Left colon (tissue), 2 donors: ENCODE data around the gene CBFA2T2. TPM values are rescaled to one million over a fixed set of nuclear protein-coding genes. Genes with fewer than 3 reads are reported as not detected.

ENCODE experiments used
- ATAC-seq: fragments of 200-7000 bp; cut with Tn5 transposase; one replicate; pipeline ENCODE4 v1.9.1; 2020; ENCODE audit warnings: mild to moderate bottlenecking, moderate library complexity
- DNase-seq, 2 donors: peaks; one replicate each; pipeline ENCODE4 v3.0.0-alpha.2; 2020
- intact Hi-C, 2 donors: fragments of 100-400 bp; cut with DNase I in 1 of 2; cut with micrococcal nuclease in 1 of 2; formaldehyde crosslinking; loops; one replicate each; pipeline versions ENCODE4 v1.11.2 to v1.14.0; 2022; cut with DNase I, micrococcal nuclease
- total RNA-seq, 2 donors: library from RNA; stranded (reverse); fragmentation: NEBNext Ultra II Directional; extraction: Animal tissue kit (Norgen Biotek cat#: 25700); gene quantifications; one replicate each; pipeline ENCODE4 v1.2.1, GENCODE V29; 2021
- donor health status: DM: no; HTN: no; CAD: no.
- donor health status: DM: yes; HTN: yes; CAD: no.

Gene CBFA2T2
- total RNA-seq, 2 donors from 2014 or later = 26.9 to 27.3 TPM

DNA sequence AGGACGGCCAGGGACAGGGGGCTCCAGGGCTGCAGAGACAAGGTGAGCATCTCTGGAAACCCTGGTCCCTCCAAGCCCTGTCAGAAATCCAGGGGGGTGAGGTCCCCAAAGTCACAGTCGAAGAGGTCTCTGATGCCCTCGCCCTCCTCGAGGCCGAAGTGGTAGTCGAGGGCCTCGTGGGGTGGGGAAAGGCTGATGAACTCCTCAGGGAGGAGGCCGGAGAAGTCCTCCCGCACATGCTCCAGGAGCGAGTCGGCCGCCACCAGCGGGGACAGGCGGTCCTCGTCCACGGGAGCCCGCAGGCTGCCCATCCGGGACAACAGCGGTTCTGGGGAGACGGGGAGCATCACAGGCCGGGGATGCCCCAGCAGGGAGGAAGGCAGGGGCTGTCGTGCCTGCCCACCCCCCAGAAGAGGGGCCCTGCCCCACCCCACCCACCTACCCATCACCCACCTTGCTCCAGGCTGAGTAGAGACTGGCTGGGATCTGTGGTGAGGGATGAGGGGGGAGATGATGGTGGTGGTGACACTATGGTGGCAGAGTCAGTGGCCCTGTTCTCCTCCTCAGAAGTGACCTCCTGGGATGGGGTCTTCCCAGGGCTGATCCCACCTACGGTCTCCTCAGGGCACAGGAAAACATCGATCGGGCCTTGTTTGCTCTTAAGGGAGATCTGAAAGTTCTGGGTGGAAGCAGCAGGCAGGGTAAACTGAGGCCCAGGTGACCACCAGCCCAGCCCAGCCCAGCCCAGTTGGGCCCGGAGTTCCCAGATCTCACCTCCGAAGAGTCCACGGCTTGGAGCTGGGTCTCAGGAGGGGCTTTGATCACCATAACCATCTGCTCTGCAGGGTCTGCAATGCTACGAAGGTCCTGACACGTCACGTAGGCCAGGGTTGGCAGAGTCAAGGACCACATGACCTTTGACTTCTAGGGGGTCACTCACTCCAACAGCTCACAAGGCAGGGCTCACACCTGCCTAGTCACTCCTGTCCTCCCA, 187.1 kb downstream of the CBFA2T2 start:
- ATAC-seq (no peak), DNase-seq (no peak)
- intact Hi-C loops = no loop called here

DNA sequence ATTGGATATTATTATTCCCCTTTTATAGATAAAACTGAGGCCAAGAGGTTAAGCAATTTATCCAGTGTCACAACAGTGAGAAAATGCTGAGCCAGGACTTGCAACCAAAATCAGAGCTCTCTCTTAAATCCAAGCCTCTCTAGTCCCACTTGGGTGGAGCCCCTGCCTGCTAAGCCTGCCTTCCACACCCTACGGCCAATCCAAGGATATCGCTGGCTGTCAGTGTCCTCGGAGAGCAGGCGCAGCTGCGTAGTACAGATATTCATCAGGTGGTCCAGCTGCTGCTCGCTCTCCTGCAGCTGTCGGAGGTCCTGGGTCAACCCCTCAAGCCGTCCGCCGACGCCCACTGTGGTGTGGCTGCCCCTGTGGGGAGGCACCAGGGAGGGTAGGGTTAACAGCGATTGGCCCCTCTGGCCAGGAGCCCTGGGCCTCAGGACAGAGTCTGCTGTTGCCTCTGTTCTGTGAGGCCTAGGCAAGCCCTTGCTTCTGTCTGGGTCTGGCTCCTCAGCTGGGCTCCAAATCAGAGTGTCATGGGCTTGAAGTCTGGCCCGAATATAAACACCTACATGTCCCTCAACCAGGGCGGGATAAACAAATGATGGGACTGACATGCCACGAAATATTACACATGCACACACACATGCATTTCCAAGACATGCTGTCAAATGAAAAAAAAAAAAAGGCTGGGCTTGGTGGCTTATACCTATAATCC, 188.3 kb downstream of the CBFA2T2 start:
- no peak for ATAC-seq
- no peak for DNase-seq
- intact Hi-C loops = no loop called here

DNA sequence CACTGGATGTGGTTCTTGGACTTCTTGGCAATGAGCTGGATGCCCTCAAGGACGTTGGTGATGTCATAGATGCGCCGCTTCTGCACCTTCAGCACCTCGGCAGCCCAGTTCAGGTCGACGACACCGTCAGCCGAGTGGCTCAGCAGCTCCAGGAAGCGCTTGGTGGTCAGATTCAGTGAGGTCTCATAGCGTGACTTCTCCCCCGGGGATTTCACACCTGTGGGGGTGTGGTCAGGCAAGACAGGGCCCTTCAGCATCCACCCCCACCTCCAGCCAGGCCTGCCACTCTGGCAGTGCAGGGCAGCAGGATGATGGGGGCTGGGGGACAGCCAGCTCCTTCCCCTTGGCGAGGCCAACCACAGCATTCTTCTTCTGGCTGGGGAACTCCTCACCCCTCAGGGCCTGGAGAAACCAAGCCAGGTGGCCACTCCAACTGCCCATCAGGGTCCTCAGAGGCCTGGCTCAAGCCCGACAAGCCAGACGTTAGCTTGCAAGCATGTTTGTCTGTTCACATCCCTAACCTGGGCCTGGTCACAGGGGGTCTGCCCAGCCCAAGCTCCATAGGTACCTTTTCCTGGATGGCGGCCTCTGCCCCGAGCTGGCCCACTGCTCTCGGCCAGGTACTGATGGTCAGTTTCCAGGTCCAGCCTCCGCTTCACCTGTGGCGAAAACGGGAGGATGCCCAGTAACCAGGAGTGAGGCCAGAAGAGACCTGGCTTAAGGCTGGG, 190.0 kb downstream of the CBFA2T2 start:
- ATAC-seq (no peak), DNase-seq (no peak)
- intact Hi-C loops = no loop called here

GRCh38 chr20:33680686-33681085, 190.8 kb downstream of the CBFA2T2 start:
- no peak for DNase-seq
- intact Hi-C loops = no loop called here
- no peak for ATAC-seq

DNA sequence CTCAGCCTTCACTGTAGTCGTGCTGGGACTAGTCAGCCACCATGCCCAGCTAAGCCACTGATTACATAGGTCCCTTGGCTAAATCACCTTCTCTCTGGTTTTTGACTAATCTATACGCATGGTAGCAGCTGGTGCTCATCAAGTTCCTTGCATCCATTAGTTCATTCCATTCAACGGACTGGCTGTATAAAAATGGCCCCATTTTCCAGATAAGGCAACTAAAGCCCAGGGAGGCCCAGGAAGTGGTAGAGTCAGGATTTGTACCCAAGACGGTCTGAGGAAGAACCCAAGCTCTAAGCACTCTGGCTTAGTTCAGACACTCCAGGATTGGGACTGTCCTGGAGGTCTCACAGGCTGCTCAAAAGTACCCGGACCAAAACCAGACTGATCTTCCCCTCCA, 191.4 kb downstream of the CBFA2T2 start:
- intact Hi-C loops = no loop called here
- ATAC-seq (no peak), DNase-seq (no peak)

DNA sequence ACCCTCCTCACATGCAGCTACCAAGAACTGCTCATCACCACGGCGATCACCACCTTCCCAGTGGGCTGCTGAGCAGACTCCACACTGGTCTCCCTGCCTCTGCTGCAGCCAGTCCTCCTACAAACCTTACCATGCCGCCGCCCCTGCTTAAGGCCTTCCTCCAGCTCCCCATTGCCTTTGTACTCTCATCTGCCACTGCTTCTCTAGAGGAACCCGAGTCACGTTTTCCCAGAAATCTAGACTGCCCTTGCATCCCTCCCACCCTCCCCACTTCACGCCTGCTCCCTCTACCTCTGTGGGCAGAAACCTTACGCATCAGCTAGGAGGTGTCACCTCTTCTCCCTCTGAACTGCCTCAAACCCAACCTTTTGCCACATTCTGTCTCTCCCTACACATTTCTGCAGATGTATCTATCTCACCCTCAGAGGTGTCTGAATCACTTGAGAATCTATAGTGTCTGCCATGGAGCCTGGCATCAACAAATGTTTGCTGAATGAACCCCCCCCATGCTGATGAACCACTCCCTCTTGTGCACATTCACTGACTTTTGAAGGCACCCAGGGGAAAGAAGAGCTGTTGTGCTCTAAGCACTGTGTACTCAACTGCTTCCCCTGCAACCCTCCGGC, 191.9 kb downstream of the CBFA2T2 start:
- DNase-seq = no peak
- ATAC-seq = no peak
- intact Hi-C loops = no loop called here

DNA sequence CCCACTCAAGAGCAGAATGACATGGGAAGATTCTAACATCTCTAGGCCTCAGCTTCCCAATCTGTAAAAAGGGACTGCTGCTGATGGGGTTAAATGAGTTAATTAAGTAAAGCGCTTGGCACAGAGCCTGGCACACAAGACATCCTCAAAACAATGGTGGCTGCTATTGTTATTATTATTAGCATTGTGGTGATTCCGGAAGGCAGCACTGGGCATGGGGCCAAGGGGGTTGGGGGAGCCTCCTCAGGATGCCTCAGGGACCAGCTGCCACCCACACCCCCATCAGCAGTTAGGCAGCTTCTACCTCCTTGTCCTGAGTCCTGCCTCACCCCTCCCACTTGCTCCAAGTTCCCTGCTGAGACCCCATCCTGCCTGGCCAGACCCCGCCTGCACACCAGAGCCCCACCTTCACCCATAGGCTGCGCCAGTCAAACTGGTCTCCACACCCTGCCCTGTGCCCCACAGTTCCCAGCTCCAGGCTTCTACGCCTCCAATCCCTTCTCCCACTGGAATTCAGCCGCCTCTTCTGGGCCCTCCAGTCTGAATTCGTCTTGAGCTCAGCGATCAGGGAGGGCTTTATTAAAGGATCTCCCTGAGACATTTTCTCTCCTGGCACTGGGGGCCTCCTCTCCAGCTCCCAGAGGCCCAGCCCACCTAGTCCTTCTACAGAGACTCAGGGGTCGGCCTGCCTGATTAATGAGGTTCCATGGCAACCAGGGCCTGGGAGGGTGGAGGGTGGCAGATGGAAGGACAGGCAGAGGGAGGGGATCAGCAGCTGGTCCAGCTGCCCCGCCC, 194.8 kb downstream of the CBFA2T2 start:
- DNase-seq (no peak), ATAC-seq (peak; percentile 27)
- intact Hi-C loops = no loop called here

DNA sequence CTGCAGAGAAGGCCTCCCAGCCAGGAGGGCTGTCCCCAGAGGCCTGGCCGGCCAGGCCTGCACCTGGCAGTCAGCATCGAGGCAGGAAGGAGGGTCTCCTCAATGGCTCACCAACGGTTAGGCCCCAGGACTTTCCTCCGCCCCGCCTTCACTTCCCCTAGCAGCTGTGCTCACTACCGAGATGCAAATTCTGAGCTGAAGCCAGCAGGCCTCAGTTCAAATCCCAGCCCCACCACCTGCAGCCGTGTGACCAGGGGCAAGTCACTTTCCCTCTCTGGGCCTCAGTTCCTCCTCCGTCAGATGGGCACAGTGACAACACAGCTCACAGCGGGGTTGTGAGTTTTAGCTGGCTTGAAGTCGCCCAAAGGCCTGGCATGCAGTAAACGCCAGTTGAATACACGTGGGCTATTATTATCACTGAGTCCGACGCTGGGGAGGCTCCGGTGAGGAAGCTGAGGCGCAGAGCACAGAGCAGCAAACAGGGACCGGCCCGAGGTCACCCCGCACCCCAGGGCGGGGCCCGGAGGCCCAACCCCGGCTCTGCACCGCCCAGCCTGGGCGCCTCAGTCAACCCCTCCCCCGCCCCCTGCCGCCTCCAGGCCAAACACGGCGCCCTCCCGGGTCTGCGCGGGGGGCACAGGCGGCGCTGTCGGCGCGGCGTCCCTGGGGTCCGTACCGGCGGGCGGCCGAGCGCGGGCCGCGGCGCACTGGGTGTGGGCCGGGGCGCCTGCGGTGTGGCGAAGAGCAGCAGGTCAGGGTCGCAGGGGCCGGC, 195.6 kb downstream of the CBFA2T2 start:
- ATAC-seq (peak; percentile 72), DNase-seq (peak; percentile 72 to 75)
- intact Hi-C loops = no loop called here

- ATAC-seq (peak; percentile 93), DNase-seq (peak; percentile 94 to 97)
- intact Hi-C loops = no loop called here
Observed at GRCh38 chr20:33686100-33686983, 196.4 kb downstream of the CBFA2T2 start, which contains the start of gene E2F1. TSS of gene E2F1 (minus strand) at chr20:33686385. CDS start at chr20:33686264, 121 bp downstream.

GRCh38 chr20:33686984-33687366, 197.1 kb downstream of the CBFA2T2 start:
- ATAC-seq (no peak), DNase-seq (no peak)
- intact Hi-C loops = no loop called here

DNA sequence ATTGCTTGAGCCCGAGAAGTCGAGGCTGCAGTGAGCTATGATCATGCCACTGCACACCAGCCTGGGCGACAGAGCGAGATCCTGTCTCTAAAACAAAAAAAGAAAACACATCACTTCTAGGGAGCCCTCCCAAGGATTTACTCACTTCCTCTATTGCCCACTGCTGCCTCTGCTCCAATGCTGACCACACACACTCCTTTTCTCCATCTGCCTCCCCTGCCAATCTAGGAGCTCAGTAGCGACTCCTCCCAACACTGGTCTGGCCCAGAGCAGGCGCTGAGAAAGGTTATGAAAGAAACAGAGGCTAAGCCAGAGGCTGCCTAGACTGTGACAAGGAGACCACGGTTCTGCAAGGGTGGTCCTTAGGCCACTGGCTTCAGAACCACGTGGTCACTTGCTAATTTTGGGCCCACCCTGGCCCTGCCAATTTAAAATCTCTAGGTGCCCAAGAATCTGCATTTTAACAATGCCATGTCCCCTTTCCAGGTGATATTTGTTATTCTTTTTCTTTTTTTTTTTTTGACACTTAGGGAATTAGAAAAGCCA, 197.5 kb downstream of the CBFA2T2 start:
- intact Hi-C loops = no loop called here
- DNase-seq (no peak), ATAC-seq (no peak)

- no peak for DNase-seq
- ATAC-seq = no peak
- intact Hi-C loops = no loop called here
Observed at GRCh38 chr20:33687993-33688937, 198.4 kb downstream of the CBFA2T2 start.

DNA sequence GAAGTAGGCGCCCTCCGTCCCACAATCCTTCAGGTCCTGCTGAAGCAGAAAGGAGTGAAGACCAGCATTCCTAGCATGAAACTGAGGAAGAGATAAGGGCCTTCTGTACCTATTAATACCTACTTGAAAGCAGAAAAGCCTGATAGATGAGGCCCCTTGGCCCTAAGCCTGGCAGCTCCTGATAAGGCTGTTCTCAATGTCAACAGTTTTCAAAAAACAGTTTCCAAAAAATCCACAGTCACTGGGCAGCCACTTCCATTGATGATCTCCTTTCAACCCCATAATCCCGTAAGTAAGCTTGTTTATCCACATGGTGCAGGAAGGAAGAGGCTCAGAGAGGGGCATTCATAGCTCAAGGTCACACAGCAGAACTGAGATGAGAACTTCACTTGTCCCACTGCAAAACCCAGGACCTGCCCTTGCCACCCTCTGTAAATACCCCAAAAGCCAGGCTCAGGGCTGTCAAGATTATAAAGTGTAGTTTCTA, 199.1 kb downstream of the CBFA2T2 start:
- no peak for DNase-seq
- intact Hi-C loops = no loop called here
- ATAC-seq = no peak

DNA sequence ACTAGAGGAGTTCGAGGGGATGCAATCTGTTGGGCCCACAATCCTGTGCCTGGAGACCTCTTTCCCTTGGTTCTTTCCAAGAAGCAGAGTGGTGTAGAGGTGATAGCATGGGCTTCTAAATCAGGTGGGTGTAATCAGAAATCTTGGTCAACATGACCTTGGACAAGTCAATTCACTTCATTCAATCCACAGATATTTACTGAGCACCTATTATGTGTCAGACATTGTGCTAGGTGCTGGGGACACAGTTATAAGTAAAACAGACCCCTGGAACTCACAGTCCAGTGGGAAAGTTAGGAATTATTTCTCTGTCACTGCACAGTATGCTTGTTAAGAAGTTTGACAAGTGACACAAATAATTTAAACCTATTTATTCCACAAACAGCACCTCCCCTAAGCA, 199.6 kb downstream of the CBFA2T2 start:
- intact Hi-C loops = no loop called here
- no peak for ATAC-seq
- DNase-seq = no peak

GRCh38 chr20:33689973-33690372, 200.1 kb downstream of the CBFA2T2 start:
- intact Hi-C loops = no loop called here
- ATAC-seq (no peak), DNase-seq (no peak)
